Ishikawa (cell line): ENCODE data around the gene MALRD1.

Source experiments
- CREB1 ChIP-seq: IDR thresholded peaks from 2 replicates; pipeline ENCODE4 v1.6.1; 2012; ENCODE audit warnings: low read depth
- EGR1 ChIP-seq: IDR thresholded peaks from 2 replicates; pipeline ENCODE4 v1.6.1; 2012
- MAX ChIP-seq: IDR thresholded peaks from 2 replicates; pipeline ENCODE4 v1.6.1; 2012
- NFIC ChIP-seq: IDR thresholded peaks from 2 replicates; pipeline ENCODE4 v1.6.1; 2012
- RAD21 ChIP-seq: IDR thresholded peaks from 2 replicates; pipeline ENCODE4 v1.6.1; 2012; ENCODE audit warnings: low read depth
- REST ChIP-seq: IDR thresholded peaks from 2 replicates; pipeline ENCODE4 v1.6.1; 2012; ENCODE audit warnings: low read depth, mild to moderate bottlenecking
- TAF1 ChIP-seq: IDR thresholded peaks from 2 replicates; pipeline ENCODE4 v1.6.1; 2012; ENCODE audit warnings: low read depth, mild to moderate bottlenecking
- USF1 ChIP-seq: IDR thresholded peaks from 2 replicates; pipeline ENCODE4 v1.6.1; 2012
- YY1 ChIP-seq: IDR thresholded peaks from 2 replicates; pipeline ENCODE4 v1.6.1; 2012; ENCODE audit warnings: low read depth

- TF ChIP-seq CREB1 = no peak
- no peak for TF ChIP-seq USF1
- TF ChIP-seq MAX = no peak
- TF ChIP-seq RAD21 = no peak
- TF ChIP-seq NFIC = no peak
- no peak for TF ChIP-seq REST
- no peak for TF ChIP-seq YY1
- TF ChIP-seq TAF1 = no peak
- TF ChIP-seq EGR1 = no peak
Measured at GRCh38 chr10:19699299-19699698, 650.7 kb downstream of the MALRD1 start.
